M059J (cell line): ENCODE results near the gene ANGPTL7. TPM values are rescaled to one million over a fixed set of nuclear protein-coding genes. Genes with fewer than 3 reads are reported as not detected.
"Not testable (repeated sequence)": the region's sequence is repeated elsewhere in the genome, so short reads cannot be mapped to it uniquely, and the experiment has no call there.

ENCODE experiments used
- DNase-seq: peaks from one replicate; pipeline ENCODE4 v3.0.0-alpha.2; 2012; ENCODE audit warnings: low read depth
- total RNA-seq: library from RNA; depleted of rRNA; stranded (reverse); fragments of >200 nt; shearing (Covaris generic); gene quantifications from 2 replicates; pipeline ENCODE4 v1.2.3, GENCODE V29; 2014; rRNA removed

ANGPTL7 gene, protein sequence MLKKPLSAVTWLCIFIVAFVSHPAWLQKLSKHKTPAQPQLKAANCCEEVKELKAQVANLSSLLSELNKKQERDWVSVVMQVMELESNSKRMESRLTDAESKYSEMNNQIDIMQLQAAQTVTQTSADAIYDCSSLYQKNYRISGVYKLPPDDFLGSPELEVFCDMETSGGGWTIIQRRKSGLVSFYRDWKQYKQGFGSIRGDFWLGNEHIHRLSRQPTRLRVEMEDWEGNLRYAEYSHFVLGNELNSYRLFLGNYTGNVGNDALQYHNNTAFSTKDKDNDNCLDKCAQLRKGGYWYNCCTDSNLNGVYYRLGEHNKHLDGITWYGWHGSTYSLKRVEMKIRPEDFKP
- total RNA-seq = 0.12 and 0.22 TPM in 2 replicates

DNA sequence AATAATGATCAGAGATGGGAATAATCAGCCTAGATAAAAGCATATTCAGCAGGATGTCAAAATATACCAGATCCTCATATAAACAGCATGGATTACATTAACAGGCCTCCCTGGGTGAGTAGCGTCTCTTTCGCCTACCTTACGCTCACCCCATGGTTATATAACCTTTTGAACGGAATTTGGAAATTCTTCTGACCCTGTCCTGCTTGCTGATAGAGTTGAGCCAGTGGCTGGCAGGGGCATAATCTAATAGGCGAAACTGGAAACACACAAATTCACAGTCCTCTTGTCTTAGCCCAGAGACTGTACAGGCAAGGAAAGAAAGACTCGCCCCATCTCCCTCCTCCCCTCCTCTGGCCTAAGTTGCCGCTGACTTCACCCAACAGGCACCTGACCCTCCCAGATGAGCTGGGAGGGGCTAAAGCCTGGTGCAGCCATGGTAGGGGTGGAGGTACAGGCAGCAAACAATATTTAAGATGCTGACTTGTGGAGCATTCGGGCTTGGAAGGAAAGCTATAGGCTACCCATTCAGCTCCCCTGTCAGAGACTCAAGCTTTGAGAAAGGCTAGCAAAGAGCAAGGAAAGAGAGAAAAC, at the start of gene ANGPTL7:
Gene ANGPTL7, plus strand, starts transcription at position 498 of the 594 bp plus-strand sequence. CDS start 225 bp downstream, outside the sequence.
- DNase-seq = no peak

GRCh38 chr1:11142618-11143391, 46.4 kb upstream of the ANGPTL7 start:
- no peak for DNase-seq

DNA sequence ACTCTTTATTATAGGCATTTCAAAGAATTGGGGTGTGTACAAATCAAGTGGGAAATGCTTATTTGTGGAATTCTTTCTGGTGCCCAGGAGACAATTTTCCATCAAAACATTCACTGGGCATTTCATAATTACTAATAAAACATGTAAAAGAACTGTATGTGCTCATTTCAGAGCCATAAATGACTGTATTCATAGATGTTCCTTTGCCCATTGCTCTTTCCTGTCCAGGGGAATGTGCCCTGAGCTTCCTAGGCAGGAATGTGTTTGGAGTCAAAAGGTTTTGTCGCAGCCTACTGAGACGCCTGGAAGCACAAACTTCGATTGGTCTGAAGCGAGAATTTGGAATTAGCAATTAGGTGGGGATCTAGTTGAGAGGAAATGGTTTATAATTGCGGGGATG, 45.8 kb upstream of the ANGPTL7 start:
- no peak for DNase-seq

DNA sequence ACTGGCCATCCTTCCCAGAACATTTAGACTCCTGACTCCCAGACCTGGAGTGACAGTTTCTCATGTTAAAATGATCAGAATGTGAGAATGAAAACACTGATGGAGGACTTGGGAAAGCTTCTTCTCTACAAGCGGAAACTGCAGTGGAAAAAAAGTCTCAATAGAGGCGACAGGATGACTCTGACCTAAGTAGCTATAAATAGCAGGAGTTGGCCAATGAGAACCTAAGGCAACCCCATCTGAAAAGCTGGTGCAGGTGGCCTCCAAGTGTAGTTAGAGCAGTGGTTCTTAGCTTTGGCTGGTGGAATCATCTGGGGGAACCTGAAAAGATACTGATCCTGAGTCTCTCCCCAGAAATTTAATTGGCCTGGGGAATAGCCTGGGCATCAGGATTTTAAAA, 45.2 kb upstream of the ANGPTL7 start:
- no peak for DNase-seq

DNA sequence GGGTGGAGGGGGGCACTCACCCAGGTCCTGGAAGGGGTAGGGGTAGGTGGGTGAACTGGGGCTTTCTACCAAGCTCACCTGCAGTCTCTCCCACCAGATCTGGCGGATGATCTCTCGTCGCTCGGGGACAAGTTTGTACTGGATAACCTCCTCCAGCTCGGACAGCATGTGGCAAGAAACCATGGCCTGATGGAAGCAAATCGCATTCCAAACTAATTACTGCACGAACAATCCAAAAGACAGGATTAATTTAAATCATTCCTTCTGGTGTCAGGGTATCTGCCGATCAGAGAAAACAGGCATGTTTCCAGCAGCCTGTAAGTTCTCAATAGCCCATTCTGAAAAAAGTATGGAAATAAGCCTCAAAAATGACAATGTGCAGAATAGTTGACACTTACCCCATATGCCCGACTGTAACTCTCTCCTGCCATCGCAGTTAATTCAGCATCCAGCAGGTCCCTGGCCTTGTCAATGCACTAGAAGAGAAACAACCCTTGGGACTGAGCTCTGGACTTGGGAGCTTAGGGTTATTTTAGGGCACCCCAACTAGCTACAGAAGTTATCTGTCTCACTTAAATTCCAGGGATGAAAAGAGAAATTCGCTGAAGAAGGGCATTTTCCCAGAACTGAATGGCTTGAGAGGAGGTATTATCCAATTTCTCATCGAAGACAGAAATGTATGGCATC, 44.4 kb upstream of the ANGPTL7 start:
- no peak for DNase-seq

DNA sequence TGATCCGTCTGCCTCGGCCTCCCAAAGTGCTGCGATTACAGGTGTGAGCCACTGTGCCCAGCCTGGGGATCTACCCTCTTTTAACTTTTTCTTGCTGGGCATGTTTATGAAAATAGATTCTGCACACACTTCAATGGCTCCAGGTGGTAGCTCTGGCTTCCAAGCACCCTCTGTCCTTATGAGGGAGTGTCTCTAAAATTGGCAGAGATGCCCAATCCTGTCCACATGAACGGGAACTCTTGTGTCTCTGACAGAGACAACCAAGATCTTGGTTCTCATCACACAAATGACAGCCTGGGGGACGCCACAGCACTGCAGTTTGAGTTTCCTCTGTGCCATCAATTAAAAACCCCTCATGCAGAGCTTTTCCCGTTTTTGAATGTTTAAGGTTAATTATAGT, 43.4 kb upstream of the ANGPTL7 start:
- no peak for DNase-seq

GRCh38 chr1:11147197-11147770, 41.9 kb upstream of the ANGPTL7 start:
- peak; percentile 83 for DNase-seq

DNA sequence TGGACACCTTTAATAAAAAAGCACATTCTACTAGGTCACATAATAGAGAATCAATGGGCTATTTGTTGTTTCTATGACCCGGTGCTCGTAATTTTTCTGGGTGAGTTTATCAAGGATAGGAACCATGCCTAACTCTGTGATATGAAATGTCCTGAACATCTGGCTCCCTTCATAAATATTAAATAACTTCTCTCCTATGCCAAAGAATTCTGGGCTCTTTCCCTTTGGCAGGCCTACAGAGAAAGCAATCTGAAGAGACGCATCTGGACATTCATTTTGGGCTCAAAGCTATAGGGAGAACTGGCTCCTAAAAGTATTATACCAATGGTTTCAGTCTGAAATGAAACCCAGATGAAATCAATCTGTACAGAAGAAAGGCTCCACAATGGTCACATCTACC, 38.8 kb upstream of the ANGPTL7 start:
- DNase-seq = no peak

GRCh38 chr1:11151114-11151513, 38.0 kb upstream of the ANGPTL7 start:
- DNase-seq = no peak

DNA sequence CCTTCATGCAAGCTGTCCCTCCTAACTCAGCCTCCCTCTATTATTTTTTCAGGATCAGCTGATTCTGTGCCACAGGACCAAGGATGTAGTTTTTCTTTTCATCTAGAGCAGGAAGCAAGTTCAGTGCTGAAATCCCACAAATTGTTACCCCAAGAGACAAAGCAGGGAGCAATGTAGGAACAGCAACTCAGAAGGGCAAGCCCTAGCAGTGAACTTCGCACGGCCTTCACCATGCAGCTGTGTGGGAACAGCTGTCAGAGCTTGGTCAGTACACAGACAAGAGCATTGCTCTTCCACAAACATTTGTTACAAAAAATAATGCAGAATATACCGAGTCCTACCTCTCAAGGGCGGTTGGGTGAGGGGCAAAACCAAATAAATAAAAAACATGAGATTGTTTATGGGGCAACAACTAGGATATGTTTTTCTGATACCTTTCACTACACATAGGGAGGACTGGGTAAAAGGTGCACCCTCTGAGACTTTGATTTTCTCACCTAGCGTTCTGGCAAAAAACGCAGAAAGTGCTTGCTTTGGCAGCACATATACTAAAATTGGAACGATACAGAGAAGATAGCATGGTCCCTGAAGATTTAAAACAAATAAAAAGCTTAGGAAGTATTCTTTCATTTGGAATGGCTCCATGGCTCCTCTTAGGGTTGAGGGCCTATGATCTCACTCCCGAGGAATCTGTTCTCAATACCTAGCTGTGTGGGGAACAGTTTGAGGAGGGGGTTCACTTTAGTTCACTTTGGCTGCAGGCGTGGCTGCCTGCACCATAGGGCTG, 37.1 kb upstream of the ANGPTL7 start:
- no peak for DNase-seq

DNA sequence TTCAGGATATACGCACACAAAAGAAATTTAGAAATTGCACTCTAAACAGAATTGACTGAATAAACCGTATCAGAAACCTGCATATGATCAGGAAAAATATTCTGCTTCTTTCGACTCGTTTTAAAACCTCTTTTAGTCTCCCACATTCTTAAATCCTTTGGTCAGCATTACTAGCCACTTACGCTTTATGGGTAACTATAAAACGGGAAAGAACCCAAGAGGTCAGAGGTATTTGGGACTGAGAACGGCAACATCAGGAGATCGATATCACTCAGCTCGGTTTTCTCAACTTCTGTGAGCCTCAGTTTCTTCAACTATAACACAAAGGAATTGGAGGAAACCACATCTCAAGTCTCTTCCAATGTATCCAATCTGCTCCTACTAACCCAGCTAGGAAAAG, 36.4 kb upstream of the ANGPTL7 start:
- DNase-seq = no peak

GRCh38 chr1:11153184-11153583, 36.0 kb upstream of the ANGPTL7 start:
- no peak for DNase-seq

DNA sequence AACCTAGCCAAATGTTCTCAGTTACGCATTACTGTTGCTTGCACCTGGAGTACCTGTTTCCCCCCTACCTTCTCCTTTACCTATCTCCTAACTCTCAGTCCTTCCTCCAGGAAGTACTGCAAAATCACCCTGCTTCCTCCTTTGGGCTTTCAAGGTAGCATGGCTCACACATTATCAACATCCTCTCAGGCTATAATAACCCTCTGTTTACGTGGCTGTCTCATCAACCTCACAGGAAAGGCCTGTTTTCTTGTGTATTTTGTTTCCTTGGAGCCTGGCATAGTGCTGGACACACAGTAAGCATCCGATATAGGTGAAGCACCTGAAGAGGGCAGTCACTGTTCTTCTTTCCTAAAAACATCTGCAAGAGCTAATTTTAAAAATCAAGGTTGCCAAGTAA, 32.7 kb upstream of the ANGPTL7 start:
- DNase-seq = peak; percentile 42

DNA sequence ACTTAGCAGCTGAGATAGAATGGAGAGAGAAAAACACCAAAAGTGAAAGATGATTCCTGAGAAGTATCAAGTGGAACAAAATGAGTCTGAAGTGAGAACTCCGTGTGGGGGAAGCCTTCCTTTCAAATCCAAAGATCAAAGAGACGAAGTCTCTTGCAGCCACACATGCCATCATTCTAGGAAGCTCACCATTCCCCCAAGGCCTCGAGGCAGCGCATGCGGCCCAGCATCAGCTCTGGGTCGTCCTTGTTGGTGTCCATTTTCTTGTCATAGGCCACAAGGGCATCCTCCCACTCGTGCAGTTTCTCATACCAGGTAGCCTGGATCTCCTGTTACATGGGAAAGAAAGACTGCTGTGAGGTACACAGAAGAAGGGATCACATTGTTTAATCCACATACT, 32.2 kb upstream of the ANGPTL7 start:
- DNase-seq = no peak

- no peak for DNase-seq
These were observed 31.8 kb upstream of the ANGPTL7 start for GRCh38 chr1:11157394-11157793.

DNA sequence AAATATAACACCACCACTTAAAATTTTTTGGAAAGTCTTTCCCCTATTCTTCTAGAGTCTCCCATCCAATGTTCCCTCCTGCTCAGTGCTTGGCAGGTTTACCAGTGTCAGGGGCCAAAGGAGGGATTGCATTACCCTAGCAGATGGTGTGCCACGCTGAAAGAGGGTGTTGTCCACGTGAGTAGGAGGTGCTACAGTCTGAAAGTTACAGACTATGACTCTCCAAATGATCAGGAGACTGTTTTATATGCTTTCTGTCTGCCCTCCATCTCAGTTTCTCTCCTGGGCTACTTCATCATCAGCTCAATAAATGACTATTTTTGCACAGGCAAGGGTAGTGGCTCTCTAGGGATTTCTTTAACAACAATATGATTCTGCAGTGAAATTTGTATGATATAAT, 31.3 kb upstream of the ANGPTL7 start:
- no peak for DNase-seq

DNA sequence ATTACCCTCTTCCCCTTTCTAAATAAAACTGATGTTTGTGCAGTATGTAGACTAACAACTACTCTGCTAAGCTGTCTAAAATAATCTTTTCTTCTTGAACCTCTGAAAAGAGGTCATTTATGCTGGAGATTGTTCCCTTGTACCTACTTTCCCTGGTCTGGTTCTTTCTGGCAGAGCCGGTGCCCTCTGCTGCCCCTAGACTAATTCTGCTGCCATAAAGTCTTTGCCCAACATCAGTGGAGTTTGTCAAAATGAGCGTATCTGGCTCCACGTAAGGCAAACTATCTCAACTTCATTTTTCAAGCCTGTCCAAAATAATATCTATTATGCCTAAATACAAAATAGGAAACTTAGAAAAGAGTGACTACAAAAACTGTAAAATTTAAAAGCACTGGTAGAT, 30.9 kb upstream of the ANGPTL7 start:
- DNase-seq = no peak

DNA sequence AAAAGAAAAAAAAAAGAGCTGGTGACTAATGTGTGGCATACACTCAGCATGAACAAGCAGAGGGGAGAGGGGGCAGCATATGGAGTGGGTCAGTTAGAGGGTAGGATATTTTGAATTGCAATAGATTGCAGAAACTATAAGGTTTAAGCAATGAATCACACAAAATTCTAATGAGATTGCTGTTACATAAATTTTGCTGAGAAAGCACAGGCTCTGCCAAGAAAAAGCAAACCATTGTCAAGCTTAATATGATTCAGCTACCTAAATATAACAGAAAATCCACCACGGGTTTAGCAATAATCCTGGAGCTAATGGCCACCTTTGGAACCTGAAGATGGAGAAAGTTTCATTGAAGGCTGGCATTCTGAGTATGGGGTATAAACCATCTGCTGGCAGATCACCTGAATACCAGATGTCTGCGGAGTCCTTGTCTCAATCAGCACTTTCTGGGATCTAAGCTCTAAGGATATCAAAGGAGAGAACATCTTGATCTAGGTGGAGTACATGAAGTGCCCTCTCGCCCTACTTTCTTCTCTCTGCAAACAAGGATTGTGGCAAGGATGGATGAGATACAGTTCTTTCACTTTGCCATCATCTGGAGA, 30.3 kb upstream of the ANGPTL7 start:
- DNase-seq = peak; percentile 87

GRCh38 chr1:11162752-11163151, 26.4 kb upstream of the ANGPTL7 start:
- DNase-seq = not testable (repeated sequence)

DNA sequence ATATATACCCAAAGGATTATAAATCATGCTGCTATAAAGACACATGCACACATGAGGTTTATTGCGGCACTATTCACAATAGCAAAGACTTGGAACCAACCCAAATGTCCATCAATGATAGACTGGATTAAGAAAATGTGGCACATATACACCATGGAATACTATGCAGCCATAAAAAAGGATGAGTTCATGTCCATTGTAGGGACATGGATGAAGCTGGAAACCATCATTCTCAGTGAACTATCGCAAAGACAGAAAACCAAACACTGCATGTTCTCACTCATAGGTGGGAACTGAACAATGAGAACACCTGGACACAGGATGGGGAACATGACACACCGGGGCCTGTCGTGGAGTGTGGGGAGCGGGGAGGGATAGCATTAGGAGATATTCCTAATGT, 22.4 kb upstream of the ANGPTL7 start:
- not testable (repeated sequence) for DNase-seq

GRCh38 chr1:11168731-11169130, 20.4 kb upstream of the ANGPTL7 start:
- DNase-seq = peak; percentile 51
